ENCODE measurements around the gene HSPB6. TPM values are rescaled to one million over a fixed set of nuclear protein-coding genes. Genes with fewer than 3 reads are reported as not detected.
A peak's percentile ranks its signal among the peaks of the same experiment; 100 is the strongest.

HSPB6 gene
- total and polyA plus RNA-seq, 2 experiments from 2014 or later, result 14.1 to 220 TPM

DNA sequence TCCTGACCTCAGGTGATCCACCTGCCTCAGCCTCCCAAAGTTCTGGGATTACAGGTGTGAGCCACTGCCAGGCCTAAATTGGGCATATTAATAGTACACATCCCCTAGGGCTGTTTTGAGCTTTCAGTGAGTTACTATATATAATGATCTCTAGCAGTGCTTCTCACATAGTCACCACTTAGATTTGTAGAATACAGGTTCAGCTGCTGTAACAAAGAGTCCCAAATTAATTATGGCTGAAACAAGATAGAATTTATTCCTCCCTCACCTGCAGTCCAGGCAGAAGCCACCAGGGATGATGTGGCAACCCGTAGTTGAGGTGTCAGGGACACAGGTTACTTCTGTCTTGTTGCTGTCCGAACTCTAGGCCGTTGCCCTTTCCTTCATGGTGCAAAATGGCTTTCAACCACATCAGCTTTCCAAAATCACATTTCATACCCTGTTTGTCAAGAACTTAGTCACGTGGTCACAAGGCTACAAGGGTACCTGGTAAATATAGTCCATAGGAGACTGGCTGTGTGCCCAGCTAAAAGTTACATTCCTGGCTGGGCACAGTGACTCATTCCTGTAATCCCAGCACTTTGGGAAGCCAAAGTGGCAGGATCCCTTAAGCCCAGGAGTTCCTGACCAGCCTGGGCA is 4.0 kb upstream of the HSPB6 start:
- peaks cover 16% of the 10 kb centered on the region for H3K4me1 ChIP-seq (ENCODE audit: insufficient read depth)
- peaks cover 3% of the 10 kb centered on the region; the same call in 1 of the 2 replicates for H3F3A ChIP-seq (ENCODE audit: insufficient read depth)
- H3K4me2 ChIP-seq (ENCODE audit: unreplicated experiment), result no peak overlapping the region
- no peaks in the 10 kb centered on the region for H3K9me3 ChIP-seq (ENCODE audit: low read depth)
- H3K9me2 ChIP-seq (ENCODE audit: insufficient read depth), result no peaks in the 10 kb centered on the region
- in situ Hi-C loops (cut with MboI), result no loop called here
- H3K4me3 ChIP-seq, result no peak overlapping the region
- TF ChIP-seq EZH2phosphoT487 (IDR thresholded peaks at IDR 0.05; ENCODE audit: insufficient read depth, low read depth) (no peak), EZH2 (IDR thresholded peaks at IDR 0.05; ENCODE audit: insufficient read depth, poor library complexity, severe bottlenecking) (no peak)
- DNase-seq, result no peak
- H3K36me3 ChIP-seq (ENCODE audit: low read depth), result peaks cover 10% of the 10 kb centered on the region; the same call in 1 of the 2 replicates
- no peak overlapping the region for H3K27ac ChIP-seq
- no peak overlapping the region for H3K9ac ChIP-seq
- WGBS, 2 experiments (ENCODE audit: low coverage in 1 of 2, low lambda C conversion rate in 2 of 2, missing lambda C conversion rate in 2 of 2), result 85 to 93% methylated on average over 4 of the region's 4 CpGs
- peaks cover 31% of the 10 kb centered on the region for H3K79me2 ChIP-seq (ENCODE audit: insufficient read depth)
- no peaks in the 10 kb centered on the region for H4K20me1 ChIP-seq (ENCODE audit: insufficient read depth)
- no peaks in the 10 kb centered on the region for H3K27me3 ChIP-seq (replicated peaks; ENCODE audit: insufficient read depth)
- H2AFZ ChIP-seq, result no peak overlapping the region

DNA sequence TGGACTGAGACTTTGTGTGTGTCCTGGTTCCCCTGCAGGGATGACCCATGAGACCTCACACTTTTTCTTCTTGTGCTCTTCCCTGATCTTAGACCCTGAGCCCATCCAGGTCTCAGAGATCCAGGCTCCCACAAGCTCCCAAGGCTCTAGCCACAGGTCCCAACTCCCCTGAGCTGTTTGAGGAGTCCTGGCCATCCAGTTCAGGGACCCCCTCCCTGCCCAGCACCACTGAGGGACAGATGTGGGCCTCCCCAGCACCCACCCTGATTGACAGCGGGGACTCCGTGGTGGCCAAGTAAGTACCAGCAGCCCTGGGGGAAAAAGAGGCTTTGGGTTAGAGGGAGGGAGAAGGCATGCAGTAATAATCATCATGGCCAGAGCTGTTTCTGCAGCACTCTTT is 2.9 kb upstream of the HSPB6 start:
- H3K9me3 ChIP-seq (ENCODE audit: low read depth), result no peaks in the 10 kb centered on the region
- H3F3A ChIP-seq (ENCODE audit: insufficient read depth), result peaks cover 3% of the 10 kb centered on the region; the same call in 1 of the 2 replicates
- in situ Hi-C loops (cut with MboI), result no loop called here
- peaks cover 31% of the 10 kb centered on the region for H3K79me2 ChIP-seq (ENCODE audit: insufficient read depth)
- peaks cover 10% of the 10 kb centered on the region; the same call in 1 of the 2 replicates for H3K36me3 ChIP-seq (ENCODE audit: low read depth)
- peaks cover 21% of the 10 kb centered on the region for H3K4me1 ChIP-seq (ENCODE audit: insufficient read depth)
- no peak overlapping the region for H3K27ac ChIP-seq
- no peak overlapping the region for H3K9ac ChIP-seq
- no peak overlapping the region for H3K4me3 ChIP-seq
- no peaks in the 10 kb centered on the region for H4K20me1 ChIP-seq (ENCODE audit: insufficient read depth)
- H3K27me3 ChIP-seq (replicated peaks; ENCODE audit: insufficient read depth), result no peaks in the 10 kb centered on the region
- no peak for DNase-seq
- TF ChIP-seq EZH2phosphoT487 (IDR thresholded peaks at IDR 0.05; ENCODE audit: insufficient read depth, low read depth) (no peak), EZH2 (IDR thresholded peaks at IDR 0.05; ENCODE audit: insufficient read depth, poor library complexity, severe bottlenecking) (no peak)
- H3K4me2 ChIP-seq (ENCODE audit: unreplicated experiment), result no peak overlapping the region
- H2AFZ ChIP-seq, result no peak overlapping the region
- H3K9me2 ChIP-seq (ENCODE audit: insufficient read depth), result no peaks in the 10 kb centered on the region
- WGBS, 2 experiments (ENCODE audit: low coverage in 1 of 2, low lambda C conversion rate in 2 of 2, missing lambda C conversion rate in 2 of 2), result 96 to 97% methylated on average over 2 of the region's 2 CpGs

GRCh38 chr19:35757749-35758608 is 1.1 kb upstream of the HSPB6 start, which contains the start of gene PROSER3:
Gene PROSER3 (plus strand): TSS chr19:35758176. CDS start chr19:35758216, 40 bp downstream.
- H3K27me3 ChIP-seq (replicated peaks; ENCODE audit: insufficient read depth), result no peaks in the 10 kb centered on the region
- WGBS, 2 experiments (ENCODE audit: low coverage in 1 of 2, low lambda C conversion rate in 2 of 2, missing lambda C conversion rate in 2 of 2), result 0 to 1% methylated on average over 53 of the region's 53 CpGs
- peaks cover 10% of the 10 kb centered on the region; the same call in 1 of the 2 replicates for H3K36me3 ChIP-seq (ENCODE audit: low read depth)
- peaks cover 3% of the 10 kb centered on the region; the same call in 1 of the 2 replicates for H3F3A ChIP-seq (ENCODE audit: insufficient read depth)
- peaks cover 21% of the 10 kb centered on the region for H3K4me1 ChIP-seq (ENCODE audit: insufficient read depth)
- peak within 1 kb of the TSS; percentile 79 for H2AFZ ChIP-seq
- H3K9ac ChIP-seq, result peak within 1 kb of the TSS; percentile 95
- H3K4me2 ChIP-seq (ENCODE audit: unreplicated experiment), result peak within 1 kb of the TSS; percentile 91
- H3K4me3 ChIP-seq, result peak within 1 kb of the TSS; percentile 84
- H3K9me2 ChIP-seq (ENCODE audit: insufficient read depth), result no peaks in the 10 kb centered on the region
- peak; percentile 99 for DNase-seq
- in situ Hi-C loops (cut with MboI), result no loop called here
- peak within 1 kb of the TSS; percentile 97 for H3K27ac ChIP-seq
- H3K79me2 ChIP-seq (ENCODE audit: insufficient read depth), result peaks cover 31% of the 10 kb centered on the region
- no peaks in the 10 kb centered on the region for H4K20me1 ChIP-seq (ENCODE audit: insufficient read depth)
- H3K9me3 ChIP-seq (ENCODE audit: low read depth), result no peaks in the 10 kb centered on the region
- no peak for TF ChIP-seq EZH2 (IDR thresholded peaks at IDR 0.05; ENCODE audit: insufficient read depth, poor library complexity, severe bottlenecking)
- no peak for TF ChIP-seq EZH2phosphoT487 (IDR thresholded peaks at IDR 0.05; ENCODE audit: insufficient read depth, low read depth)

- peak overlapping the region; percentile 84 for H3K4me3 ChIP-seq
- H3K9me2 ChIP-seq (ENCODE audit: insufficient read depth), result no peaks in the 10 kb centered on the region
- in situ Hi-C loops (cut with MboI), result no loop called here
- H4K20me1 ChIP-seq (ENCODE audit: insufficient read depth), result no peaks in the 10 kb centered on the region
- H3K79me2 ChIP-seq (ENCODE audit: insufficient read depth), result peaks cover 31% of the 10 kb centered on the region
- H3K27ac ChIP-seq, result peak overlapping the region; percentile 97
- H3K9ac ChIP-seq, result peak overlapping the region; percentile 86
- H2AFZ ChIP-seq, result peak overlapping the region; percentile 42
- peak overlapping the region; percentile 91 for H3K4me2 ChIP-seq (ENCODE audit: unreplicated experiment)
- peaks cover 9% of the 10 kb centered on the region; the same call in 1 of the 2 replicates for H3K36me3 ChIP-seq (ENCODE audit: low read depth)
- TF ChIP-seq EZH2phosphoT487 (IDR thresholded peaks at IDR 0.05; ENCODE audit: insufficient read depth, low read depth), result no peak
- TF ChIP-seq EZH2 (IDR thresholded peaks at IDR 0.05; ENCODE audit: insufficient read depth, poor library complexity, severe bottlenecking), result no peak
- peak; percentile 93 for DNase-seq
- H3F3A ChIP-seq (ENCODE audit: insufficient read depth), result peaks cover 3% of the 10 kb centered on the region; the same call in 1 of the 2 replicates
- WGBS, 2 experiments (ENCODE audit: low coverage in 1 of 2, low lambda C conversion rate in 2 of 2, missing lambda C conversion rate in 2 of 2), result 1 to 2% methylated on average over 19 of the region's 19 CpGs
- H3K27me3 ChIP-seq (replicated peaks; ENCODE audit: insufficient read depth), result no peaks in the 10 kb centered on the region
- H3K4me1 ChIP-seq (ENCODE audit: insufficient read depth), result peaks cover 21% of the 10 kb centered on the region
- H3K9me3 ChIP-seq (ENCODE audit: low read depth), result no peaks in the 10 kb centered on the region
Observed at GRCh38 chr19:35757231-35757748, 461 bp upstream of the HSPB6 start.

Data from GM23248 (cell line).